Activated CD4-positive, alpha-beta T cell treated with anti-CD3 and anti-CD28 coated beads for 1 hour (primary cell): Measurements from ENCODE around the gene DLG4.

Experiments used
- DNase-seq: peaks from one replicate; pipeline ENCODE4 v3.0.0-alpha.2; 2020

The DLG4 gene

DNA sequence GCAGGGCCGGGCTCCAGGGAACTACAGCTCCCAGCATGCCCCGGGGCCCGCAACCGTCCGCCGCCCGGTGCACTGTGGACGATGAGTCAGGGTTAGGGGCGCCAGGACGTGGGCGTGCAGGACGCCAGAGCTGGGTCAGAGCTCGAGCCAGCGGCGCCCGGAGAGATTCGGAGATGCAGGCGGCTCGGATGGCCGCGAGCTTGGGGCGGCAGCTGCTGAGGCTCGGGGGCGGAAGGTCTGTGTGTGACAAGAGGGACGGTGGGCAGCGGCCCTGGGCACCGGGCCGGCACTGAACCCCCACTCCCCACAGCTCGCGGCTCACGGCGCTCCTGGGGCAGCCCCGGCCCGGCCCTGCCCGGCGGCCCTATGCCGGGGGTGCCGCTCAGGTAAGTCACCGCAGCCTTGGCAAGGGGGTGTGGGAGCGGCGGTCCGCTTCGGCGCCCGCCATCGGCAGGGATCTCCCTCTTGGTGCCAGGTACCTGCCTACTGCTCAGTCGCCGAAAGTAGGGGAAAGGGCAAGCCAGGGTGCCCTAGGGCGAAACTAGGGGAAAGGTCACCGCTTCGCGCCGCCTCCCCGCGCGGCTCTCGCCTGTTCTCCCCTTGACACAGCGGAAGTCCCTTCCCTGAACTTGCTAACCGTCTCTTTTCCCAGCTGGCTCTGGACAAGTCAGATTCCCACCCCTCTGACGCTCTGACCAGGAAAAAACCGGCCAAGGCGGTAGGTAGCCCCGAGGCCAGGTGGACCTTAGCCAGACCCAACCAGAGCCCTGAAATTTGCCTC, at the start of gene DLG4, which contains the start of gene ACADVL:
Gene DLG4 (minus strand): TSS at position 25 of the 781 bp plus-strand sequence.
Gene ACADVL (plus strand): TSS at position 127 of the 781 bp plus-strand sequence. CDS start 47 bp downstream, at position 174.
- DNase-seq: peak; percentile 65

DNA sequence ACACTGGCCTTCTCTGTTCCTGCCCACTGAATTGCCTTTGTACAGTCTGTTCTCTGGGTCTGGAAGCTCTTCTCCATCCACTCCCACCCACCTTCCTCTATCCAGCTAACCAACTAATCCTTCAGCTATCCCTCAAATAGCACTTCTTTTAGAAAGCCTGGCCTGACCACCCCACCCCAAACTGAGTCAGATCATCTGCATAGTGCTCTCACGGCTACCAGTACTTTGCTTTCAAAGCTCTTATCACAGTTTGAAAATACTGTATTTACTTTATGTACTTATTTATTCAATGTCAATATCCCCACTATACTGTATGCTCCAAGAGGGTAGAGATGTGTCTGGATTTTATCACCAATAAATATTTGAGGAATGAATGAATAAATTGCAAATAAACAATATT, 47.1 kb upstream of the DLG4 start:
- no peak for DNase-seq

GRCh38 chr17:7263801-7264078, 44.1 kb upstream of the DLG4 start:
- DNase-seq: no peak

DNA sequence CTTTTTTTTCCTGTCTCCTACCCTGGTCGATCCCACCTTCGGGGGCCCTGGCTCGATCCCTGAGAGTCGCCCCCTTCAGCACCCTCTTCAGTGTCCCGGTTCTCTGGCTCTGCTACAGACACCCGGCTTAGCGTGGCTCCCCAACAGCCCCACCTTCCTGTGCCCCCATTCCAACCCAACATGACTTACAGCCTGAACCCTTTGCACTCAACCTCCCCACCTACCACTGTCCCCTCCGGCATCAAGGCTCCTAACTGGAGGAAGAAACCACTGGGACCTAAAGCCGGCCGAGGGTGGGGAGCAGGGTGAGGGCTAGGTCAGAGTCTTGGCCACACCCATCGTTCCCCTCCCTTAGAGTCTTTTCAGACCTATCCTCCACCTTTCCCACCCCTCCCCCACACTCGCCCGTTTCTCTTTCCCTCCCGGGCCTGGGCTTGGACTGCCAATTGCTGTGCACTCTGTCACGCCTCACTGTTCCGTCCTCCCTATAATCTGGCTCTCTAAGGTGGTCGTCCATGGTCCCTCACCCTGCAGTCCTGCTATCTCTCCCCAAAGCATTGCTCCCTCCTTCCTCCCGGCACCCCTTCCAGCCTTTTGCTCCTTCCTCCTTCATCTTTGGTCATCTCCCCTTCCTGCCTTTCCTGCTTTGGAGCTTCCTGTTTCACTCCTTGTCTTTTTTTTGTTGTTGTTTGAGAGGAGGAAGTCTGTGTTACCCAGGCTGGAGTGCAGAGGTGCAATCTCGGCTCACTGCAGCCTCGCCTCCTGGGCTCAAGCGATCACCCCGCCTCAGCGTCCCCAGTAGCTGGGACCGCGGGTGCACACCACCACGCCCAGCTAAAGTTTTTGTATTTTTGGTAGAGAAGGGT, 43.5 kb upstream of the DLG4 start:
- DNase-seq: no peak

DNA sequence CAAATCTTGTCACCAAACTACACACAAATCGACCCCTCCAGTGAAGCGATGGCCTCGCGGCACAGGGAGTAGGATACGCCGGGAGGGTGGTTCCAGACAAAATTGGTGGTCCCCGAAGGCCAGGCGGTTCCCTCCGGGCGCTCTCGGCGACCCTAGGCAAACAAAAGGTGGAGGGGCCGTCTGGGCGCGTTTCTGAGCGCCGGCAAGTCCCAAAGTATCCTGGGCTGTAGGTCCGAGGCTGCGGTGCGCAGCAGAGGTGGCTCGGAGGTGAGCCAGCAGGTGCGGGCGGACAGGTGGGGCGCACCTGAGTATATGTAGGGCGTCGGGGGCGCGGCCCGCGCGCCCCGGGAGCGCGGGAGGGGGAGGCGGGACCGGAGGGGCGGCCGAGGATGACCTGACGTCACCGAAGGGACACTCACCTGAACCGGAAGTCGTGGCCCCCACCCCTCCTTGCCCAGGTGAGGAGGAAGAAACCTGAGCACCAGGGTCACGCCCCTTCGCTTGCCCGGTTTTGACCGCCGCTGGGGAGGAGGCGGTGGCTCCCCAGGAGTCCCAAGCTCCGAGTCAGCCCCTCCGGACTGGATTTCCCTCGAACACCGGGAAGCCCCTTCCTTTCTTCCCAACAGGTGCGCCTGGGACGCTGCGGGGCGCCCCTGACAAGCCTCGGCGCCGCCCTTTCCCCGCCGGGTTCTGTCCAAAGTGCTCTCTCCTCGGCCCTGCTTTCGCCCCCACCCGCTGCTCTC, 42.7 kb upstream of the DLG4 start, which contains the start of gene CLDN7:
Gene CLDN7 (minus strand): TSS at position 287 of the 743 bp plus-strand sequence. CDS start 435 bp downstream, outside the sequence.
- no peak for DNase-seq

DNA sequence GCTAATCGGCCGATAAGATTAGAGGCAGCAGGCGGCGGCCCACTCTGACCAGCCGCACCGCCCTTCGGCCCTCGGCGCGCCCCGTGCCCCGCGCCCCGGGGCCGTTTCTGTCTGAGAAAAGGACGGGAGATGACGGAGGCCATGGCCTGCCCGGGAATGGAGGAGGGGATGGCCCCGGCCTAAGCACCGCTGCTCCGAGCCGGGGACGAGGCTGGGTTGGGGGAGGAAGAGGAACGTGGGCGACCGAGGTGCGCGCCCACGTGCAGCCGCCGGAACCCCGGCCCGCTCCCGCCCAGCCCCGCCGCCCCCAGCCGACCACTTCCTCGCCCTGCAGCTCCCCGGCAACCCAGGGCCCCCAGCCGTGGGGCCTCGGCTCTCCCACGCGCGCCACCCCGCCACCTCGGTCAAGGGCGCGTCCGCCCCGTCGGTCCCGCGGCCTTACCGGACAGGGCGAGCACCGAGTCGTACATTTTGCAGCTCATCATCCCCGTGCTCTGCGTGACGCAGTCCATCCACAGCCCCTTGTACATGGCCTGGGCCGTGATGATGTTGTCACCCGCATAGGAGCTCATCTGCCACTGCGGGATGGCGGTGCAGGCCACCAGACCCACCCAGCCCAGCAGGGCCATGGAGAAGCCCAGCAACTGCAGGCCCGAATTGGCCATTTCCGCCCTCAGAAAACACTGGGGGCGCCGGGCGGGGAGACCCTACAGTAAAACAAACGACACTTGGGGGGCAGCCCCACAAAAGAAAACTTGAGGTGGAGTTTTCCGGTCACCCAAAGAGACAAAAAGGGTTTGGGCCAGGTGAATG, 41.9 kb upstream of the DLG4 start:
- DNase-seq: no peak

GRCh38 chr17:7260651-7261378, 41.2 kb upstream of the DLG4 start:
- peak; percentile 25 for DNase-seq

- DNase-seq: no peak
Observed at GRCh38 chr17:7260151-7260550, 40.5 kb upstream of the DLG4 start.

DNA sequence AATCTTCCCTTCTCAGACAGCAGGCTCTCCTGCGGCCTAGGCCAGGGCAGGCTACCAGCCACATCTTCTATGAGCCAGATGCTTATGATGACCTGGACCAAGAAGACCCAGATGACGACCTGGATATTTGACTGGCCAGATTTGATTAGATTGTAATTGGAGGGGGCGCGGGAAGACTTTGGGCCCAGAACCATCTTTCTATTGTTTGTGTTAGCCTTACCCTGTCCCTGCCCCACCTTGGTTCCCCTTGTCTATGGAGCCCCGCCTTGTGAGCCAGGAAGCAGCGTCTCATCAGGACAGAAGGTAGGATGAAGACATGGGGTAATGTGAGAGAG, 39.9 kb upstream of the DLG4 start:
- DNase-seq: no peak

DNA sequence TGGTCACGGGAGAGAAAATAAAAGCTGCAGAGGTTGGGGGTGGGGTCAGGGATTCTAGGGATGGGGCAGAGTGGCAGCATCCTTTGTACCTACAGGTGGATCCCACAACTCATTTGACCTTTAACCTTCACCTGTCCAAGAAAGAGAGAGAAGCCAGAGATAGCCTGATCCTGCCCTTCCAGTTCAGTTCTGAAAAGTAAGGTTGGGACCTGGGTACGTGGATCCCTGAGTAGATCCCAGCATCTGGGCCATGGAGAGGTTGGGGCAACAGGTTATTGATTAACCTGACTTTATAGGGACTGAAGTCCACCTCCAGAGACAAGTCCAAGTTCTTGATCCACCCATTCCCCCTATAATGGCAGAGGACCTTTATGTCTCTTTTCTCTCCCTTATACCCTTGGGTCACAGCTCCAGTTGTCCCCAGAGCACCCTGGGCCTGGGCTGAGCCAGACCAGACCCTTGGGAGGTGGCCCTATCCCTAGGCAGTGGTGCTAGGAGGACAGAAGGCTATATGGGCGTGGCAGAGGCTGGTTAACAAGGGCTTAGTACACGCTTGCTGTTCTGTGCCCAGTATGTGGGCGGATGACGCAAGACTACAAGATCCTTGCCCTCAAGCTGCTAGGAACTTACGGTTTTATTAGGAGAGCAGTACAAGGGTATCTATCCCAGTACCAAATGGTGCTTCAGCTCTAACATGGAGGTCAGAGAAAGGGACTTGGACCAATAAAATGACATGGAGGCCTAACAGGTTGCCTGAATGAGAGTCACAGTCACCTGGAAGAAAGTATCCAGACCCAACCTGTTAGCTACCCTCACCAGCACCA, 39.3 kb upstream of the DLG4 start:
- DNase-seq: no peak

DNA sequence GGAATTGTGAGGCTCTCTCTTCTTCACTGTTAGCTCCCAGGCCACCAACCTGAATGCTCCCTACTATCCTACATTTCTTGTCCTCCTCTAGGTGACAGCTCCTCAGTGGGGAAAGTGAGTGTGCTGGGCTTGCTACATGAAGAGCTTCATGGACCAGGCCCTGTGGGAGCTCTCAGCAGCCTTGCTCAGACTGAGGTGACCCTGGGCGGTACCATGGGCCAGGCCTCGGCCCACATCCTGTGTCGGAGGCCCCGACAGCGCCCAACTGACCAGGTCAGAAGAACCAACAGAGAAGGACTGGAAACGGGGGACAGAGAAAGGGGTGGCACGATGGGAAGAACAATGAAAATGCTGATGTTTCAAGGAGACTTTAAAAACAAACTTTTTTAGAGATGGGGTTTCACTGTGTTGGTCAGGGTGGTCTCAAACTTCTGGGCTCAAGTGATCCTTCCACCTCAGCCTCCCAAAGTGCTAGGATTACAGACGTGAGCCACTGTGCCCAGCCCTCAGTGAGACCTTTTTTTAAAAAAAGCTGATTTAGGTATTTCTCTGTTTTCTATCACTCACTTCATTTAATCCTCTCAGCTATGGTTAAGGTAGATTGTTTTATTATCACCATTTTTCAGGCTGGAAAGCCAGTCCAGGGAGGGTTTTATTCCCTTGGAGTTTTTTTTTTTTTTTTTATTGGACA, 37.3 kb upstream of the DLG4 start:
- no peak for DNase-seq

DNA sequence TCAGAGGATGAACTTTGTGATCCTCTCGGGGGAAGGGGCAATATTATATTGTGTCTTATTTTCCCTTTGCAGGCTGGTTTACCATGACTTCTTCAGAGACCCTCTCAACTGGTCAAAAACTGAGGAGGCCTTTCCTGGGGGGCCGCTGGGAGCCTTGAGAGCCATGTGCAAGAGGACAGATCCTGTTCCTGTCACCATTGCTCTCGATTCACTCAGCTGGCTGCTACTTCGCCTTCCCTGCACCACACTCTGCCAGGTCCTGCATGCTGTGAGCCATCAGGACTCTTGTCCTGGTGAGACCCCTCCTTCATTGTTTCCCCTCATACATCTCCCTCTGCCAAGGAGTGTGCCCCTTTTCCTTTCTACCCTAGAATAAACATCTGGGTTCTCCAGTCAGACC, 34.9 kb upstream of the DLG4 start:
- no peak for DNase-seq

DNA sequence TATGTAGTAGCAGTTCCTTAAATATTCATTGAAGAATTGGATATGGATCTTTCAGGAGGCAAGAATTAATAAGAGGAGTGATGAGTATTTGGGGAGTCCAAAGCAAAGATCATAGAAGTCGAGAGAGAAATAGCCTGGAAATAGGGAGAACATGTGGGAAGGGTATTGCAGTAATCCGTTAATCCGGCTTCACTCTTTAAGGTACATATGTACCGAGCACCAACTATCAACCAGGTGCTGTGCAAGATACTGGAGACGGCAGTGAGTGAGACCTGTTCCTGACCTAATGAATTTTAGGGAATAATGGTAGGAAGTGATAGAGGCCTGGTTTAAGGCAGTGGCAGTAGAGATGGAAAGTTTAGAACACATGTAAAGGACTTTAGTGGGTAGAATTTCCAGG, 33.4 kb upstream of the DLG4 start:
- DNase-seq: no peak

DNA sequence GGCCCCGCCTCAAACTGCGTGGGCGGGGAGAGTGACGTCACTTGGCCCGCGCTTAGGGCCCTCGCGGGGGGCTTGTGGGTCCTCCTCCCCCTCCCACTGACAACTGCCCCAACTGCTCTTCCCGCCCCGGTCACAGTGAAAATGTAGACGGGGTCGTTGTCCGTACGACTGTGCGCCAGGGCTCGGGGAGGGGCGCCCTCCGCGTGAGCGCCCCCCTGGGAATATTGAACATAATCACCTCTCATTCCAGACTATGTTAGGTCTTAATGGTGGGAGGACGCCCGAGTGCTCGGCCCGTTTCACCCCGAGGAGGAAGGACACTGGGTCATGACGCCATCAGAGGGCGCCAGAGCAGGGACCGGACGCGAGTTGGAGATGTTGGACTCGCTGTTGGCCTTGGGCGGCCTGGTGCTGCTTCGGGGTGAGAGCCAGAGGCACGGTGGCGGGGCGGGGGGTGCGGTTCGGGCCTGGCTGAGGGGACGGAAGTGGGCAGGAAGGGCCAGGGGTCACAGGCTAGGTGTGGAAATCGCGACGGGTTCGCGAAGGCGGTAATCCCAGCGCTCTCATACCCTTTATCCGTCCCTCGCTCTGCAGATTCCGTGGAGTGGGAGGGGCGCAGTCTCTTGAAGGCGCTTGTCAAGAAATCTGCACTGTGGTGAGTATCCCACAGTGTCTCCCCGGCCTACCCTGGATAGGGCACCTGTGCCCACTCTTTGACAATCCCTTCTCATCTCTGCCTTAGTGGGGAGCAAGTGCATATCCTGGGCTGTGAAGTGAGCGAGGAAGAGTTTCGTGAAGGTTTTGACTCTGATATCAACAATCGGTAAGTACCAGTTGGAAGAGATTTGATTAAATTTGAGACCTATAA, 32.8 kb upstream of the DLG4 start, which contains the start of gene ELP5:
Gene ELP5 (plus strand): TSS at position 40 of the 868 bp plus-strand sequence. CDS start 336 bp downstream, at position 376.
- DNase-seq: peak; percentile 76

DNA sequence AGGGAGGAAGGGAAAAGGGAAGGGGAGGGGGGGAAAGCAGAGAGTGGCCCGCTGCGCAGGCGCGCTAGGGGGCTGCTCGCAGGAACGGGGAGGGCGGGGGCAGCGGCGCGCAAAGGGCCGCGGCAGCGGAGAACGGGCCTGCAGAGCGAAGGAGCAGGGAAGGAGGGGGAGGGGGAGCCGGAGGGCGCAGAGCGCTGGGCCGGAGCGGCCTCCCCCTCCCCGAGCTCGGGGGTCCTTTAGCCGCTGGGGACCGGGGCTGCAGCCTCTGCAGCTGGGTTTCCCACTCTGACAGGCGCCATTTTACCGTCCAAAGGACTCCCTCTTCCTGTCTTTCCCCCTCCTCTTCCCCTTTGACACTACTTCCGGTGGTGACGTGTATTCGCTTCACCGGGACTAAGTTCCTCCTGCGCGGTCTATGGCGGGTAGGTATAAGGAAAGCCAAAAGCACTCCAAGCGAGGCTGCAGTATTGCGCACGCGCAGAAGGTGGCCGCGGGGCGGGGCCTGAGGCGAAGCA, 32.1 kb upstream of the DLG4 start, which contains the start of gene CTDNEP1:
Gene CTDNEP1 (minus strand): TSS at position 74 of the 515 bp plus-strand sequence. CDS start 438 bp downstream, outside the sequence.
- peak; percentile 100 for DNase-seq

GRCh38 chr17:7250695-7251627, 31.3 kb upstream of the DLG4 start:
- no peak for DNase-seq

- no peak for DNase-seq
Observed at GRCh38 chr17:7249830-7250229, 30.2 kb upstream of the DLG4 start.

DNA sequence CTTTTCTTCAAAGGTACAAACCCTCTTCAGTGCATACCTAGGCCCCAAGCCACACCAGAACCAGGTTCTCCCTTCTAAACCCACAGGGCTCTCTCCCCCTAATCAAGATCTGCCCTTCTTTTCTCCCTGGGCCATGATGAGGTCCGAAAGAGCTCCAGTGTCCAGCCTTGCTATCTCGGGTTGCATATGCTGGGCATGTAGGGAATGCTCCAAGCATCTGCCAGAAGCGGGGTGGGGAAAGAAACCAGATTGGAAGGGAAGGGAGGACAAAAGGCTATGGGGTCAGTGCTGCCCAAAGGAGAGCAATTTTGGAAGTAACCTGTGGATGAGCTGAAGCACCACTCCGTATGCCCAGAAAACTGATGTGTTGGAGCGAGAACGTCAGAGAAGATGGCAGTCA, 29.6 kb upstream of the DLG4 start:
- no peak for DNase-seq
